MG63 (cell line): ENCODE data around the gene ATXN1. TPM values are rescaled to one million over a fixed set of nuclear protein-coding genes. Genes with fewer than 3 reads are reported as not detected.

Experiments
- DNase-seq: peaks from one replicate; pipeline ENCODE4 v3.0.0-alpha.2; 2020
- H3K27me3 ChIP-seq: fragments of 250-450 bp; sonication (Bioruptor Pico); 2 replicates; pipeline ENCODE4 v1.5.1; 2020; ENCODE audit warnings: mild to moderate bottlenecking, moderate library complexity
- H3K36me3 ChIP-seq: fragments of 250-450 bp; sonication (Bioruptor Pico); 2 replicates; pipeline ENCODE4 v1.5.1; 2020; ENCODE audit warnings: mild to moderate bottlenecking, moderate library complexity
- H3K4me3 ChIP-seq: fragments of 250-450 bp; sonication (Bioruptor Pico); 2 replicates; pipeline ENCODE4 v1.5.1; 2020; ENCODE audit warnings: mild to moderate bottlenecking, moderate library complexity
- H3K9me3 ChIP-seq: fragments of 250-450 bp; sonication (Bioruptor Pico); 2 replicates; pipeline ENCODE4 v1.5.1; 2020; ENCODE audit warnings: mild to moderate bottlenecking, moderate library complexity
- total RNA-seq: library from RNA; depleted of rRNA; stranded (reverse); fragments of >200 nt; shearing (Covaris generic); gene quantifications from 2 replicates; pipeline ENCODE4 v1.2.3, GENCODE V29; 2014; ENCODE audit warnings: low replicate concordance

The ATXN1 gene
- total RNA-seq, 1 experiment from 2014 or later: 5.9 TPM

DNA sequence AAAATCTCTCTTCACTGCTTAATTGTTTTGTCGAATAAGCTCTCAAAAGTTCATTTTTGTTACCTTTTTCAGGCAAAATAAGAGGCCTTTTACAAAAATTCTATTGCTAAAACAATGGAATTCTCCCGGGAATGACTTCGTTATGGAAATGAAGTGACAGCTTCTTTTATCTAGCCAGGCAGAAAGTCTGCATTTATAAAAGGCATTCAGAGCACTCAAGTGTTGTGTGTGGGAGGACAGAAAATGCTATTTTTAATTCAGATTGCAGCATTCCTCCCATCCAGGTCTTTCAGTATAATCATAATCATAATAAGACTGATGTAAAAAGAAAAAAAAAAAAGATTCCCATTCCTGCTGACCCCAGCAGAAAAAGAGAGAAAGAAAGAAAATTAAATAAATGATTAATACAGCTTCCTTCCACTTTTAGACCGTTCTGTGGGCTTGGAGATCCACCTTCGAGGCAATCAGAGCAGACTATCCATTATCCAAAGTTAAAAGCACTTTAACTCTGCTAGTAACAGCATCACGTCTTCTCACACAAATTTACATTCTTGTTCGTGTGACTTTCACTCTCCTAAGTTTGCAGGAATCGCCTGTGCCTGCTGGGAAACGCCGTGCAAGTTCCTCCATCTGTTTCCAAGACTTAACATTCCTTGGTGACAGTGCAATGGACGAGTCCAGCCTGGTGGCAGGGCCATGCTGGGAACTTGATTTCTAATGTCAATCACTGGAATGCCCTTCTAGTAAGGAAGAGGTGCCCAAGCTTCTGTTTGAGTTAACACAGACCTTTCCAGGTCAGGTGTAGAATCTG lies 264.1 kb downstream of the ATXN1 start:
- H3K9me3 ChIP-seq: no peaks in the 10 kb centered on the region
- DNase-seq: no peak
- no peaks in the 10 kb centered on the region for H3K36me3 ChIP-seq
- no peaks in the 10 kb centered on the region for H3K27me3 ChIP-seq
- H3K4me3 ChIP-seq: no peak overlapping the region

DNA sequence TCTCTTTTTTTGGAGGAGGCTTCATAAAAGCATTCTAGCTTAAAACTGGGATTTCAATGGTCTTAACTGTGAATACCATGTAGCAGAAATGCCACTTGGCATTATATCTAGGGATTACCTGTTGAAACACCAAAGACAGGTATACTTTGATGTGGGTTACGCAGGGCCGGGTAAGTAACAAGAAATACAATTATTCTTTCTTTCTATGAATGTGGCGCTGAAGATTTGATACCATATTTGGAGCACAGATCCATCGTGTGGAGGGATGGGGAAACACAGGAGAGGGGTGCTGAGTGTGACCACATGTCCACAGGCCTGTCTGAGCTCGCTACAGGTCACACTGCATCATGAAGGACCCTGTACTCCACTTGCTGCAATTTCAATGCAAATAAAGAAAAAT lies 265.1 kb downstream of the ATXN1 start:
- Histone ChIP-seq H3K36me3 (no peaks in the 10 kb centered on the region), H3K27me3 (no peaks in the 10 kb centered on the region), H3K4me3 (no peak overlapping the region), H3K9me3 (no peaks in the 10 kb centered on the region)
- no peak for DNase-seq

DNA sequence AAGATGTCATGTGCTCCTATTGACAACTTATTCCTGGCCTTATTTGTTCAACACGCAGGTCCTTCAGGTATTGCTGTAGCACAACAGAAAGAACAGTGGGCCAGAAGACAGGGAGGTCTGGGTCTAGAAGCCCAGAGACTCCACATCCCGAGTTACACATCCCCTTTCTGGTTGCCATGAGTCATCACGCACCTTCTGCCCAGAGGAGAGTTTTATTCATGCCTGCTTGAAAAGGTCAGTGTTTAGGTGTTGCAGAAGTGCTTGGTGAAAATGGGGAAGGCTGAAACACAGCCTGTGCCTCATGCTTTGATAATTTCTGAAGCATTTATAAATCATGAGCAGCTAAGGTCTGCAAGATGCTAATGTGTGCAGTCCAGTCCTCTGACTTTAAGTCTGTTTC lies 266.5 kb downstream of the ATXN1 start:
- no peak for DNase-seq
- no peak overlapping the region for H3K4me3 ChIP-seq
- no peaks in the 10 kb centered on the region for H3K9me3 ChIP-seq
- no peaks in the 10 kb centered on the region for H3K27me3 ChIP-seq
- no peaks in the 10 kb centered on the region for H3K36me3 ChIP-seq

GRCh38 chr6:16493802-16494201 lies 267.5 kb downstream of the ATXN1 start:
- no peak overlapping the region for H3K4me3 ChIP-seq
- no peaks in the 10 kb centered on the region for H3K36me3 ChIP-seq
- DNase-seq: peak; percentile 55
- no peaks in the 10 kb centered on the region for H3K9me3 ChIP-seq
- no peaks in the 10 kb centered on the region for H3K27me3 ChIP-seq

DNA sequence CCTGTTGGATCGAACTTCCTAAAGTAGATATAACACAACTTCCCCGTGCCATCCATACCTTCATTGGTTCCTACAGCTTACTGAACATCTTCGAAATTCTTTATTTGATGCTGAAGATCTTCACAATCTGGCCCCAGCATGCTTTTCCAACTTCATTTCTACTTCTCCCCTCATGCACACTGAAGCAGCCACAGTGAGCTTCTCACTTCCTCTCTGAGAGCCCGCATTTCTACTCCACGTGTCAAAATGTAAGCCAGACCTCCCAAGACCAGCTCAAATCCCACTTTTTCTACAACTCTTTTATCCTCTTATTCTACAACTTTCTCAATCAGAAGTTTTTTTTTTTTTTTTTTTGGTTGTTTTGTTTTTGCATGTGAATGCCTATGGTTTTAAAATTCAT lies 268.1 kb downstream of the ATXN1 start:
- no peak for DNase-seq
- Histone ChIP-seq H3K9me3 (no peaks in the 10 kb centered on the region), H3K4me3 (no peak overlapping the region), H3K27me3 (no peaks in the 10 kb centered on the region), H3K36me3 (no peaks in the 10 kb centered on the region)

DNA sequence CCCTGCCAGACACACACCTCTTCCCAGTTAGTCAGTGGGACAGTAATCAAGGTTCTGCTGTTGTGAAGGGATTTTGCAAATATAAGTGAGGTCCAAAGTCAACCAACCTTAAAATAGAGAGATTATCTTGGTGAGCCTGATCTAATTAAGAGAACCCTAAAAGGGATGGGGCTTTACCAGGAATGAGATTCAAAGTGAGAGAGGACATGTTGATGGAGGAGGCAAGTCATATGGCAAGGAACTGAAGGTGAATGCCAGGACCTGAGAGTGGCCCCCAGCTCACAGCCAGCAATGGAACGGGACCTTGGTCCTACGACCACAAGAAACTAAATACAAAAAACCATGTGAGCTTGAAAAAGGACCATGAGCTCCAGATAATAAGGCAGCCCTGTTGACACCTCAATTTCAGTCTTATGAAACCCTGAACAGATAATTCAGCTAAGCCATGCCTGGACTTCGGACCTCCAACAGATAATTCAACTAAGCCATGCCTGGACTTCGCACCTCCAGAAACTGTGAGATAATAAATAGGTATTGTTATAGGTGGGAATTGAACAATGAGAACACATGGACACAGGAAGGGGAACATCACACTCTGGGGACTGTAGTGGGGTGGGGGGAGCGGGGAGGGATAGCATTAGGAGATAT lies 269.5 kb downstream of the ATXN1 start:
- Histone ChIP-seq H3K4me3 (no peak overlapping the region), H3K9me3 (no peaks in the 10 kb centered on the region), H3K27me3 (no peaks in the 10 kb centered on the region), H3K36me3 (no peaks in the 10 kb centered on the region)
- DNase-seq: no peak

- H3K4me3 ChIP-seq: no peak overlapping the region
- DNase-seq: no peak
- no peaks in the 10 kb centered on the region for H3K27me3 ChIP-seq
- H3K36me3 ChIP-seq: no peaks in the 10 kb centered on the region
- no peaks in the 10 kb centered on the region for H3K9me3 ChIP-seq
Measured at GRCh38 chr6:16490616-16491015, 270.6 kb downstream of the ATXN1 start.

GRCh38 chr6:16488813-16489212 lies 272.4 kb downstream of the ATXN1 start:
- Histone ChIP-seq H3K27me3 (no peaks in the 10 kb centered on the region), H3K9me3 (no peaks in the 10 kb centered on the region), H3K36me3 (no peaks in the 10 kb centered on the region), H3K4me3 (no peak overlapping the region)
- no peak for DNase-seq

- Histone ChIP-seq H3K4me3 (no peak overlapping the region), H3K9me3 (no peaks in the 10 kb centered on the region), H3K36me3 (no peaks in the 10 kb centered on the region), H3K27me3 (no peaks in the 10 kb centered on the region)
- DNase-seq: no peak
Measured at GRCh38 chr6:16487996-16488674, 273.1 kb downstream of the ATXN1 start.

DNA sequence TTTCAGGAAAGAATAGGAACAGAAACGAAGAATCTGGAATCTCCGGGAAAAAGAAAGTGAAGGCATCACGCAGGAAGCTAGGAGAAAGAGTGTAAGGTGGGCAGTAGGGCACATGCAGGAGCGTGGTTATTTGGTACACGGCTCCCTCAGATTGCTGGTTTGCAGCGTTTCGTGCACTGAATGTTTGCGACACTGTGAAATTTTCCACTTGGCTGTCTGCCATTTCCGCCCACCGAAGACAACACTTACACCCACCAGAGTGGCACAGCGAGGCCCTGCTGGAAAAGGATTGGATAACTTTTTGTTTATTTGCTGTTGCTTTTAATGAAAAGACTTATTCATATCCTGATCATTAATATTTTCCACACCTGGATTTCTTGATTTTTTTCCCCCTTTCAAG lies 274.6 kb downstream of the ATXN1 start:
- no peak for DNase-seq
- no peaks in the 10 kb centered on the region for H3K27me3 ChIP-seq
- no peaks in the 10 kb centered on the region for H3K9me3 ChIP-seq
- H3K36me3 ChIP-seq: no peaks in the 10 kb centered on the region
- no peak overlapping the region for H3K4me3 ChIP-seq

- no peaks in the 10 kb centered on the region for H3K27me3 ChIP-seq
- no peak overlapping the region for H3K4me3 ChIP-seq
- no peak for DNase-seq
- H3K9me3 ChIP-seq: no peaks in the 10 kb centered on the region
- H3K36me3 ChIP-seq: no peaks in the 10 kb centered on the region
Measured at GRCh38 chr6:16483315-16483875, 277.9 kb downstream of the ATXN1 start.

DNA sequence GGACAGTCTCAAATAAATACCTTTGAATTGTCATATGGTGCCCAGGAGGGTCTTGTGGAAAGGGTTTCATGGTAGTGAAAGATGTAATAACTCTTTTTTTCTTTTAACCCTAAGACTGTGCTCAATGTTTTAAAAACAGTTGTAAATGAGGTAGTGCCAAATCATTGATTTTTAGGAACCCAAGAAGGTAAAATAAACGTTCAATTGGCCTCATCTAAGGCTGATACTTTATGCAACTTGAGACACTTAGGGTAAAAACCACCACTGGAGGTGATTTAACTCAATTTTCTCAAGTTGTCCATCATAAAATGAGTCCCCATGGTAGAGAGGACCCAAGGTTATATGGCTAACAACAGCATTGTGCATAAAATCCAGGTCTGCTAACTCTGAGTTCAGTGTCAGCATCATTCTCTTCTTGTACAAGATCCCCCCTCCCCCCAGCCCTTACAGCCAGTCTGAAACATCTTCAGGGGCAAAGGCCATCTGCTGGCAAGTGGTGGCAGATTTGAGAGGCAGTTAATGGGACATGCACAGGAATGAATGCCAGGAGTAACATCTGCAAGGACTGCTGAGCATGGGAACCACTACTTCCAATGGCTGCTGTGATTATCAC lies 278.5 kb downstream of the ATXN1 start:
- Histone ChIP-seq H3K27me3 (no peaks in the 10 kb centered on the region), H3K36me3 (no peaks in the 10 kb centered on the region), H3K4me3 (no peak overlapping the region), H3K9me3 (no peaks in the 10 kb centered on the region)
- DNase-seq: no peak

- Histone ChIP-seq H3K27me3 (no peaks in the 10 kb centered on the region), H3K9me3 (no peaks in the 10 kb centered on the region), H3K36me3 (no peaks in the 10 kb centered on the region), H3K4me3 (no peak overlapping the region)
- DNase-seq: no peak
Measured at GRCh38 chr6:16481697-16482399, 279.4 kb downstream of the ATXN1 start.

- DNase-seq: no peak
- no peak overlapping the region for H3K4me3 ChIP-seq
- H3K27me3 ChIP-seq: no peaks in the 10 kb centered on the region
- H3K36me3 ChIP-seq: no peaks in the 10 kb centered on the region
- H3K9me3 ChIP-seq: no peaks in the 10 kb centered on the region
Measured at GRCh38 chr6:16480763-16481560, 280.3 kb downstream of the ATXN1 start.

DNA sequence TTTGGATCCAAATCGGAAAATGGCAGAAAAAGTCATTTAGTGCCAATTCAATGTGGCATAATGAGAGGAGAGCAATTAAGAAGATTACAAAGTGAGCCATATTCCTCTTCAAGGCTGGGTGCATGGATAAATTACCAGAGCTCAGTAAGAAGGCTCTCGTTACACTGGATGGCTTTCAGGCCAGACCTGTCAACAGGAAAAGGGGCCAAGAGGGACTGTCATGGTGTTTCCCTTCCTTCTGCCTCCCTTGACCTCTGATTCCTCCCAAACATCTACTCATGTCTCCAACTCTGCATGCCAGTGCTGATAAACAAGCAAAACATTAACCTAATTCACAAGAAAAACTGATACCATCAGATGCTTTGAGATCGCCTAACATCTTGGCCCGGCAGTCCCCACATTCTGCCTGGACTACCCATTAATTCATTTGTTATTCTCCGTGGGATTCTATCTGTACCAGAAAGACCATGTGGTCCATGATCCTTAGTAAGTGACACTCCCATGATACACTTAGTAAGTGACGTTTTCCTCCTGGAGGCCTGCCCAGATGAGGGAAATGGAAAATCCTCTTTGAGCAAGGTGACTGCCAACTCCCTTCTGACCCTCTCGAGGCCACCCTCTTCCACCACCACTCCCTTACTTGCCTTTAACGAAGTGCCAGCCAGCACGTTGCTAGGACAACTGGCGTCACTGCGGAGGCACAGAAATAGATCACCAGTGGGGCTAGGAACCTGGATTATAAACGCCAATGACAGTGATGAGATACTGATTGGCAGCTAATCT lies 283.7 kb downstream of the ATXN1 start:
- Histone ChIP-seq H3K27me3 (no peaks in the 10 kb centered on the region), H3K4me3 (no peak overlapping the region), H3K9me3 (no peaks in the 10 kb centered on the region), H3K36me3 (no peaks in the 10 kb centered on the region)
- DNase-seq: no peak
